HG03097 (cell line): ENCODE results near the gene RFX3.
A peak's percentile ranks its signal among the peaks of the same experiment; 100 is the strongest.

Experiments
- ATAC-seq: cut with Tn5 transposase; IDR thresholded peaks from one replicate; pipeline ENCODE4 v1.9.1; 2021; ENCODE audit not compliant: unreplicated experiment, low FRiP score

Gene RFX3

DNA sequence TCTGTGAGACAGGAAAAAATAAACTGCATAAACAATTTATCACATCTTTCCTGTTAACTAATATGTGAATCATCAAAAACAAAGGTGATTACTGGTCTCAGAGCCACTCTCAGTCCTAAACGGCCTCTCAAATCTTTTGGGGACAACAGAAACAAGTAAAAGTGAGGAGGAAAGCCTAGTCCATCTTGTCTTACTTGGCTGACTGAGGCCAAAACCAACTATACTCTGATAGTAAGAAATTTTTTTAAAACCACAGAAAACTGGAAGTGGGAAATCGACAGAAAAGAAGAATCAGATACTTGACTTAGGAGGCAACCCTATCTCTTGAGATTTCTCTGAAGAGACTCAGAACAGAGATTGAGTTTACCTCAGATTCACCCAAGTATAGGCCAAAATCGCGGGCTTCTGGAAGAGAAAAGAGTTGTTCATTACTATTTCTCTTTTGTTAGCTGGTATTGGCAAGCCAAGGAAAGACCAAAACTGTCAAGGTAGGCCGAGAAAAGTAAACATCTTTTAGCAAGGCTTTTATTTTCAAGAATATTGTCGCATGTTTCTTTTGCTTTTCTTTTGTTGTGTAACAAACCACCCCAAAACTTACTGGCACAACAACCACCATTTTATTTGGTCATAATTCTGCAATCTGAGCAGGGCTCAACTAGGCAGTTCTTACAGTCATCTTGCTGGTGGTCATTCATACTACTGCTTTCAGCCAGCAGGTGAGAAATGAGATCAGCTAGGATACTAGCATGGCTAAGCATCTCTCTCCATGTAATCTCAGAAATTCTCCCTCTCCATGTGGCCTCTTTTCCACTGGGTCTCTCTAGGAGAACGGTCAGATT is 46.1 kb downstream of the RFX3 start:
- ATAC-seq = peak; percentile 39

- peak; percentile 33 for ATAC-seq
These were observed 47.2 kb downstream of the RFX3 start for GRCh38 chr9:3478549-3478953.

GRCh38 chr9:3477236-3477834 is 48.5 kb downstream of the RFX3 start:
- ATAC-seq = no peak

DNA sequence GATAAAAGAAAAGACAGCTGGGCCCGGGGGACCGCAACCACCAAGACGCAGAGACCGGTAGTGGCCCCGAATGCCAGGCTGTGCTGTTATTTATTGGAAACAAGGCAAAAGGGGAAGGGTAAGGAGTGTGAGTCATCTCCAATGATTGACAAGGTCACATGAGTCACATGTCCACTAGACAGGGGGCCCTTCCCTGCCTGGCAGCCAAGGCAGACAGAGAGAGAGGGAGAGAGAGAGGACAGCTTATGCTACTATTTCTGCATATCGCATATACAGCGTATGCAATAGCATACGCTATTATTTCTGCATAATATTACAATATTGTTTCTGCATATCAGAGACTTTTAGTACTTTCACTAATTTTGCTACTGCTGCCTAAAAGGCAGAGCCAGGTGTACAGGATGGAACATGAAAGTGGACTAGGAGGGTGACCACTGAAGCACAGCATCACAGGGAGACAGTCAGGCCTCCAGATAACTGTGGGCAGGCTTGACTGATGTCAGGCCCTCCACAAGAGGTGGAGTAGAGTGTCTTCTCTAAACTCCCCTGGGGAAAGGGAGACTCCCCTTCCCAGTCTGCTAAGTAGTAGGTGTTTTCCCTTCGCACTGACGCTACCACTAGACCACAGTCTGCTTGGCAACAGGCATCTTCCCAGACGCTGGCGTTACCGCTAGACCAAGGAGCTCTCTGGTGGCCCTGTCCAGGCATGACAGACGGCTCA is 50.3 kb downstream of the RFX3 start:
- no peak for ATAC-seq

DNA sequence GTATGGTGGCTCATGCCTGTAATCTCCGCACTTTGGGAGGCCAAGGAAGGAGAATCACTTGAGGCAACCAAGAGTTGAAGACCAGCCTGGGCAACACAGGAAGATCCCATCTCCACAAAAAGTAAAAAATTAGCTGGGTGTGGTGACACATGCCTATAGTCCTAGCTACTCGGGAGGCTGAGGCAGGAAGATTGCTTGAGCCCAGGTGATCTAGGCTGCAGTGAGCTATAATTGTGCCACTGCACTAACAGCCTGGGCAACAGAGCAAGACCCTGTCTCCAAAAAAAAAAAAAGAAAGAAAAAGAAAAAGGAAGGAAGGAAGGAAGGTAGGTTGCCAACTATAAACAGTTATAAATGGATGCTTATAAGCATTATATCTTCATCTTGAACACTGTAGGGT is 51.0 kb downstream of the RFX3 start:
- ATAC-seq = no peak

- ATAC-seq = peak; percentile 36
These were observed 52.4 kb downstream of the RFX3 start for GRCh38 chr9:3473405-3473804.

- ATAC-seq = no peak
These were observed 53.9 kb downstream of the RFX3 start for GRCh38 chr9:3471883-3472282.

GRCh38 chr9:3468421-3469205 is 57.2 kb downstream of the RFX3 start:
- no peak for ATAC-seq

DNA sequence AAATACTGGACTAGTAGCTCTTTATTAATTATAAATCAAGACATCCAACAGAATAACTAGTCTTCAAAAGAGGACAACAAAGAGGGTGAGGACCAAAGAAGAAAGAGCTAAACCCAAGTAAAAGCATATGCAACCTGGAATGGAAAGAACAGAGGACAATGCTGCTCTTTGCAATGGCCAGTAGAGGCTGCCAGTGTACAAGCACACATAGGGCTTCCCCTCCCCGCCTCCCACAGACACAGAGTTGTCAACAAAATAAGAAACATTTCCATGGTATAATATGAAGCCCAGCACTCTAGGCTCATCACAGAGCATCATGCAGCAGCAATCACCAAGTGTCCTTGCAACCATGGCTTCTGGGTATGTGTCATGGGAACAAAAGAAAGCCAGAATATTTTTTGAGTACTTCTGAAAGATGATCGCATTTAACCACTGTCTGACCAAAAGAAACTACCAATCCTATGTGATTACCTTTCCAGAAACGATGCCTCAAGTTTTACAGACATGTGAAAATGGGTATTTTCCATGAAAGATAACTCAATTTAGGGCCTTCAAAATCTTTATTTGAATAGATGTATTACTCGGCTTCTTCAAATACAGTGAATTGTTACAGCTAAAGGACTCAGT is 58.1 kb downstream of the RFX3 start:
- peak; percentile 86 for ATAC-seq

DNA sequence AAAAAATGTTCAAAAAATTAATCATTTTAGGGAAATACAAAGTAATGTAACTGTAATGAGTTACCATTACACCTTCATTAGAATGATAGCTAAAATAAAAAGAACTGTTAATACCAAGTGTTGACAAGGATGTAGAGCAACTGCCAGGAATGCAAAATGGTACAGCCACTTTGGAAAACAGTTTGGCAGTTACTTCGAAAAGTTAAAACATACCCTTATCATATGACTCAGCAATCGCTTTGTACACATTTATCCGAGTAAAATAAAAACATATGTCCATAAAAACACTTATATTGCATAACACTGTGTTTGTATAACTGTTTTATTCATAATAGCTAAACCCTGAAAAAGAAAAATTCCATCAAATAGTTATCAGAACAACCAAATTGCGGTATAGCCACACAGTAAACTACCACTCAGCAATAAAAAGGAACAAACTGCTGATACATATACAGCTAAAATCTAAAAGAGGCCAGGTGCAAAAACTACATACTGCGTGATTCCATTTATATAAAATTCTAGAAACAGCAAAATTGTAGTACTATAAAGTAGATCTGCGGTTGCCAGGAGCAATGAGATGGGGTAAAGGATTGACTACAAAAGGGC is 61.7 kb downstream of the RFX3 start:
- ATAC-seq = no peak

DNA sequence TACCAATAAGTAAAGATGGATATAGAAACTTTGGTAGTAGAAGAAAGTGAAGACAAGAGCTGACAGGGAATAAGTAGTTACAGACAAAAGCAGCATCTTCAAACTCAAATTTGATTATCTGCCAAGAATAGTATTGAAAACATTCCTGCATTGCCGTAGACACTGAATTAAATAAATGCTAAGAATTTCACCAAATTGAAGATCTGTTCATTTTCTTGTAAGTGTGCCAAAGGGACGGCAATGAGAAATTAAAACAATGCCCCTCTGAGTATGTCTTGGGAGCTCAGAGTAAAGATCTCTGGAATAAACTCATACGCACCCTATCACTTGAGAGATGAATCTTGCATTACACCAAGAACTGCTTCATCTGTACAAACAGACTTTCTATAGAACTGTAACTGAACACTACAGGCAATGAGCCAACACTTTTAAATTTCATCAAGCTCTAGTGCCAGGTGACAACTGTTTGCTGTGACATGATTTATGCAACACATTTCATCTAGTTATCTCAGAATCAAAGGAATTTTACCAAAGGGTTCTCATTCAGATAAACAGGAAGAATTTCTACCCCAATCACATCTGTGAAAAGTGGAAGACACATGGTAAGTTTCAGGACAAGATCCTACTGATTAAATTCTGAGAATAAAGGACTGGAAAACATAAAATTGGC is 66.9 kb downstream of the RFX3 start:
- ATAC-seq = no peak

DNA sequence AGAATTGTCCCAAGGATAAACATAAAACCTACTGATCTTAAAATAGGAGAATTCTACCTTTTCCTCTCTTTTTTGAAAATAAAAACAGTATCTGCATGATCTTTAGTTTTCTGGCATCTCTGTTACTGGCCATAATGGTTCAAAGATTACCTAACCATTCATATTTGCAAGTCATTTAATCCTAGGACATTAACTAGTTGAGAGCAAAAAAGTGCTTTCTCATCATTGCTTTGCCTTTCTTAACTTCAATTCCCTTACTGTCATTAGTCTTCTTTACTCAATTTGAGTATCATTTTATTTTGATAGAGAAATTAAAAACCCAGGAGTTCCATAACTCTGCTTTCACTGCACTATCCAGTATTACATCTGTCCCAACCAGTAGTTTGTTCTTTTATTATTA is 68.6 kb downstream of the RFX3 start:
- no peak for ATAC-seq

GRCh38 chr9:3455717-3456116 is 70.1 kb downstream of the RFX3 start:
- ATAC-seq = no peak

GRCh38 chr9:3455094-3455493 is 70.7 kb downstream of the RFX3 start:
- ATAC-seq = no peak

DNA sequence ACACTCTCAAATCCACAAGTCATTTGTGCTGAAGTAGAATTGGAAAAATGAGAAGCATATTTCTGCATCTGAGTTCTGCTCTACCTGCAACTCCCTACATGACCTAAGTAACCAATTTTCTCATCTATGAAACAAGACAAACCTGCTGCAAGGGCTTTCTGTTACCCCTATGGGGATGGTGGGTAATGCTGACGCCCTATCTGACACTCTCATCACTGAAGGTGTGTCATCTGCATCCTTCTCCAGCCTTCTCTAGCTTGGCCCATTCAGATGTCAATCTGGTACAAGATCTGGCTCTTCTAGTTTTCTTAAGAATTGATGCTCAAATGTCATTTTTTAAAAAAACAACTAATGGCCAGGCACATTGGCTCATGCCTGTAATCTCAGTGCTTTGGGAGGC is 73.8 kb downstream of the RFX3 start:
- ATAC-seq = no peak

GRCh38 chr9:3447788-3448187 is 78.0 kb downstream of the RFX3 start:
- no peak for ATAC-seq

GRCh38 chr9:3447143-3447542 is 78.7 kb downstream of the RFX3 start:
- ATAC-seq = no peak

DNA sequence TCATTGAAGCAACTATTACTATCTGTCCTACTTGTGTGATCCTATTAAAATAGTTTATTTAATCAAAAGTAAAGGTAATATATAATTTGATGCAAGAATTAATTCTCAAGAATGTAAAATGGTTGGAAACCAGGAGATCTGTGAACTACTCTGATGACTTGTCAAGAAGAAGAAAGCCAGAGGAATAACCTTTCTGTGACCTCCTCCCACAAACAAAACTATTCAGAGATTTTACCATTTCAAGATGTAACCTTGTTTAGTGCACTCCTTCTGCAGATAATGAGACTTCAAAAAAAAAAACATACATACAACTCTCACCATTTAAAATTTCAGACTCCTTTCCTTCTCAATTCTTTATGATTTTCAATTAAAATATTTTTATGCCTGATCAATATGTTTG is 79.5 kb downstream of the RFX3 start:
- no peak for ATAC-seq

GRCh38 chr9:3444016-3444415 is 81.8 kb downstream of the RFX3 start:
- ATAC-seq = no peak
